ENCODE measurements around the gene RALGAPA2. TPM values are rescaled to one million over a fixed set of nuclear protein-coding genes. Genes with fewer than 3 reads are reported as not detected.

RALGAPA2 gene
- total RNA-seq, 4 donors from 2014 or later = 54.3 to 67.6 (median 60.3) TPM

GRCh38 chr20:20691477-20692235, 20.8 kb downstream of the RALGAPA2 start:
- Histone ChIP-seq H3K4me3 (no peak overlapping the region), H3K9me3 (no peaks in the 10 kb centered on the region), H3K27ac (no peak overlapping the region), H3K4me1 (no peaks in the 10 kb centered on the region), H3K36me3 (no peaks in the 10 kb centered on the region), H3K27me3 (no peaks in the 10 kb centered on the region)
- TF ChIP-seq POLR2A (IDR thresholded peaks at IDR 0.05) = no peak
- no peak for TF ChIP-seq CTCF (IDR thresholded peaks at IDR 0.05)
- DNase-seq = no peak

DNA sequence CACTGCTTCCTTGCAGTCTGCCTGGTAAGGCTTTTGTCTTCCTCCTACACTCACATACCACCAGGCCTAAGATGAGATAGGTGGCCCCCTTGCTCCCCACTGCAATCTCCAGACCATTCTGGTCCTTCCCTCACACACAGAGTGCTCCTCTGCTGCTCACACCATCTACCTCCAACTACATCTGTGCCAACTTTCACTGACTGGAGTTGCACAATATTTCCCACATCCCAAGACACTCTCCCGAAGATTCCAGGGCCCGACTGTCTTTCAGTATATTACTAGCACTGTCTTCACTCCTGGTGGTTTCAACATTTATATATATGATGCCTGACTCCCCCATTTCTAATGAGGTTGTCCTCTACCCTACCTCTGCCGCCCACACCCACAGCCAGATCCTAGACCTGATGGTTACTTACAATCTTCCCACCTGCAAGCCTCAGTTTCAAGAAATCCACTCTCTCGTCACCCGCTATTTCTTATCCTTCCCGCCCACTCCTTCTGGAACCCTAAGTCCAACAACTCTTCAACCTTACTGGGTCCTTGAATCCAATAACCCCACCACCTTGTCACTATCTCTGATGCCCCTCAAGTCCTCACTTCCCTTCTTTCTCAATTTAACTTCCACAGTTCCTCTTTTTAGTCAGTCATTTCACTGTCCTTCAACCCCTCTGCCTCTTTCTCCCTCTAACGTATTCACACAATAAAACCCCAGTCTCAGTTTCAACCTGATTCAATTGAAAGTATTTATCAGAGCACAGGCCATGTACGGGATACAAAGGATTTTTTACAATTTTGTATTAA, 21.6 kb downstream of the RALGAPA2 start:
- Histone ChIP-seq H3K27ac (no peak overlapping the region), H3K4me3 (no peak overlapping the region), H3K4me1 (no peaks in the 10 kb centered on the region), H3K27me3 (no peaks in the 10 kb centered on the region), H3K36me3 (no peaks in the 10 kb centered on the region), H3K9me3 (no peaks in the 10 kb centered on the region)
- TF ChIP-seq CTCF (IDR thresholded peaks at IDR 0.05) (no peak), POLR2A (IDR thresholded peaks at IDR 0.05) (no peak)
- DNase-seq = no peak

DNA sequence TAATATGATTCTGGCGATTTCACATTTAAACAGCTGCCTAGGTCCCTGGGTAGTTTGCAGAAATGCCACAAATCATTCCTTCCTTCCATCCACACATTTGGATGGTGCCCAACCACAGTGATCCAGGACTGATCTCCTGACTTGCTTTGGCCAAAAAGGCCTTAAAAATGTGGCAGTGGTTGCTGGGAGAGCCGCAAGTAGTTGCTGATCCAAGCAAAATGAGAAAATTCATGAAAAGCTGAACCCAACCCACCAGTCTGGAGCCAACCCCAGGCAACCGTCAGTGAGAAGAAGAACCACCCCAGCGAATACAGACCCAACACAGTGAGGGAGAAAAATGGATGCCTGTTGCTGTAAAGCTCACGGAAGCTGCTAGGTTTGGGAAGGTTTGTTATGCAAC, 25.1 kb downstream of the RALGAPA2 start:
- Histone ChIP-seq H3K27me3 (no peaks in the 10 kb centered on the region), H3K36me3 (no peaks in the 10 kb centered on the region), H3K27ac (no peak overlapping the region), H3K4me3 (no peak overlapping the region), H3K4me1 (peaks cover 0 to 3% (median 0%) of the 10 kb centered on the region in 4 donors), H3K9me3 (no peaks in the 10 kb centered on the region)
- no peak for DNase-seq
- TF ChIP-seq CTCF (IDR thresholded peaks at IDR 0.05) (no peak), POLR2A (IDR thresholded peaks at IDR 0.05) (no peak)

DNA sequence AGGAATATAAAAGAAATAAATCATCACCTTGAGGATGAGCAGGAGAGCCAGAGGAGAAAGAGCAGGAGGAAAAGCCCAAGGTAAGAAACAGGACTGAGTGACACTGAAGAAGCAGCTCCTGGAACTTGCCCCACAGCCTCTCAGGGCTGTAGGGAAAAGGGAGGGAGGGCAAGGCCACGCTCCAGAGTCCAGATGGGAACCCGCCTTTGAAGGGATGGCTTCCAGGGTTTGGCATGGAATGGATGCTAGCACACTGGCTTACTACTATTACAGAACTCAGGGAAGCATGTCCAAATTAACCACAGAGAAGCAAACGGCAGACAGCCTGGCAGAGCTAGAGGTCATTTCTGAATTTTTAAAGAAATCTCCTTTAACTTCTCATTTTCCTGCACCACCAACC, 26.8 kb downstream of the RALGAPA2 start:
- no peaks in the 10 kb centered on the region for H3K9me3 ChIP-seq
- no peak overlapping the region for H3K4me3 ChIP-seq
- peaks cover 0 to 12% (median 0%) of the 10 kb centered on the region in 4 donors for H3K4me1 ChIP-seq
- H3K27me3 ChIP-seq = no peaks in the 10 kb centered on the region
- DNase-seq = no peak
- H3K36me3 ChIP-seq = no peaks in the 10 kb centered on the region
- H3K27ac ChIP-seq = no peak overlapping the region
- TF ChIP-seq POLR2A (IDR thresholded peaks at IDR 0.05) (no peak), CTCF (IDR thresholded peaks at IDR 0.05) (no peak)

- TF ChIP-seq POLR2A (IDR thresholded peaks at IDR 0.05) (no peak), CTCF (IDR thresholded peaks at IDR 0.05) (no peak)
- no peak for DNase-seq
- H3K4me3 ChIP-seq = no peak overlapping the region
- H3K27ac ChIP-seq = no peak overlapping the region
- H3K9me3 ChIP-seq = no peaks in the 10 kb centered on the region
- H3K36me3 ChIP-seq = no peaks in the 10 kb centered on the region
- peaks cover 0 to 12% (median 0%) of the 10 kb centered on the region in 4 donors for H3K4me1 ChIP-seq
- no peaks in the 10 kb centered on the region for H3K27me3 ChIP-seq
Measured at GRCh38 chr20:20683481-20684321, 28.7 kb downstream of the RALGAPA2 start.

Data from Peyer's patch (tissue), 4 donors.